NCI-H146 (cell line): Measurements from ENCODE around the gene GPRIN1.
A peak's percentile ranks its signal among the peaks of the same experiment; 100 is the strongest.
"Not testable (repeated sequence)": the region's sequence is repeated elsewhere in the genome, so short reads cannot be mapped to it uniquely, and the experiment has no call there.

Experiments used
- DNase-seq: peaks from one replicate; lab custom pipeline; 2025; lab: John Stamatoyannopoulos, UW

GPRIN1 gene

GRCh38 chr5:176597417-176598389, 12.3 kb downstream of the GPRIN1 start:
- DNase-seq = no peak

GRCh38 chr5:176596689-176597416, 13.1 kb downstream of the GPRIN1 start:
- DNase-seq = no peak

GRCh38 chr5:176596069-176596644, 13.8 kb downstream of the GPRIN1 start:
- no peak for DNase-seq

GRCh38 chr5:176595386-176595943, 14.5 kb downstream of the GPRIN1 start:
- no peak for DNase-seq

GRCh38 chr5:176594554-176594953, 15.4 kb downstream of the GPRIN1 start:
- no peak for DNase-seq

- DNase-seq = no peak
These were observed 16.6 kb downstream of the GPRIN1 start for GRCh38 chr5:176593273-176593869.

GRCh38 chr5:176592573-176592972, 17.4 kb downstream of the GPRIN1 start:
- DNase-seq = no peak

- DNase-seq = not testable (repeated sequence)
These were observed 18.3 kb downstream of the GPRIN1 start for GRCh38 chr5:176591667-176592066.

GRCh38 chr5:176590035-176590717, 19.8 kb downstream of the GPRIN1 start:
- DNase-seq = no peak

- DNase-seq = no peak
These were observed 20.8 kb downstream of the GPRIN1 start for GRCh38 chr5:176589039-176589769.

GRCh38 chr5:176588297-176588696, 21.7 kb downstream of the GPRIN1 start:
- no peak for DNase-seq

GRCh38 chr5:176587398-176587797, 22.6 kb downstream of the GPRIN1 start:
- DNase-seq = no peak

GRCh38 chr5:176583076-176583475, 26.9 kb downstream of the GPRIN1 start:
- no peak for DNase-seq

GRCh38 chr5:176581361-176581760, 28.6 kb downstream of the GPRIN1 start:
- DNase-seq = no peak

GRCh38 chr5:176579323-176579722, 30.6 kb downstream of the GPRIN1 start:
- no peak for DNase-seq

- peak; percentile 73 for DNase-seq
These were observed 31.6 kb downstream of the GPRIN1 start for GRCh38 chr5:176578391-176578808.

- DNase-seq = no peak
These were observed 32.4 kb downstream of the GPRIN1 start for GRCh38 chr5:176577312-176578176.

- no peak for DNase-seq
These were observed 34.2 kb downstream of the GPRIN1 start for GRCh38 chr5:176575488-176576422.
